Stimulated activated CD4-positive, alpha-beta T cell treated with anti-CD3 and anti-CD28 coated beads, Interleukin-1b, Interleukin-23, amount 100 ng/mL, for 1 hour (primary cell): ENCODE data around the gene RBM10.

Source experiments
- DNase-seq, 2 donors: peaks; one replicate each; pipeline ENCODE4 v3.0.0-alpha.2; 2020; ENCODE audit warnings: low read depth in 2 of 2

Gene RBM10

DNA sequence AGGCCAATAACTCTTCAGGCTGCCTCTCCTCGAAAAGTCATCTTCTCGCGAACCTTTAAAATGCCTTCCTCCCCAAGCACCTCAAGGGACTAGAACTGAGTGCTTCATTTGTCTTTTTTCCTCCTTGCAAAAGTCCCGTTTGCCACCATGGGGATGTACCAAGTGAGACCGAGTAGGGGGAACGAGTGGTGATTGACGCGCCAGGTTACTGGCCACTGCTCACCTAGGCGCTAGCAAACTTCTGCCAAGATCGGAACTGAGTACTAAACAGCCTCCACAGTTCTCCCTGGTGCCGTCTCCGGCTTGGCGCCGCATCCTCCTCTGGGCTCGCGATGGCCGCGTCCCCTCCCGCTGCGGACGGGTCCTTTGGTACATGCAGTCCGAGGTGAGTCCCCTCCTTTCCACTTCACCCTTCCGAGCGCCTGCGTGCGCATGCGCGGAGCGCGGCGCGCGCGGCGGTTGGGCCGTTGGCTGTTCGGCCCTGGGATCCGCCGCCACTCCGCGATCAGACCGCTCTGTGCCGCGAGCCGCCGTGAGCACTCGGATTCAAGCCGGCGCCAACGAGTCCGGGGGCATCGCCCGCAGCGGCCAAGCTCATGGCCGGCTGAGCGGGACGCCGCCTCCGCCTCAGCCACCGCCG lies 73.4 kb downstream of the RBM10 start, which contains the start of gene CDK16:
TSS of gene CDK16 (plus strand) at position 402 of the 640 bp plus-strand sequence. CDS start 4,877 bp downstream, outside the sequence.
- DNase-seq, result peak; percentile 29 to 36

DNA sequence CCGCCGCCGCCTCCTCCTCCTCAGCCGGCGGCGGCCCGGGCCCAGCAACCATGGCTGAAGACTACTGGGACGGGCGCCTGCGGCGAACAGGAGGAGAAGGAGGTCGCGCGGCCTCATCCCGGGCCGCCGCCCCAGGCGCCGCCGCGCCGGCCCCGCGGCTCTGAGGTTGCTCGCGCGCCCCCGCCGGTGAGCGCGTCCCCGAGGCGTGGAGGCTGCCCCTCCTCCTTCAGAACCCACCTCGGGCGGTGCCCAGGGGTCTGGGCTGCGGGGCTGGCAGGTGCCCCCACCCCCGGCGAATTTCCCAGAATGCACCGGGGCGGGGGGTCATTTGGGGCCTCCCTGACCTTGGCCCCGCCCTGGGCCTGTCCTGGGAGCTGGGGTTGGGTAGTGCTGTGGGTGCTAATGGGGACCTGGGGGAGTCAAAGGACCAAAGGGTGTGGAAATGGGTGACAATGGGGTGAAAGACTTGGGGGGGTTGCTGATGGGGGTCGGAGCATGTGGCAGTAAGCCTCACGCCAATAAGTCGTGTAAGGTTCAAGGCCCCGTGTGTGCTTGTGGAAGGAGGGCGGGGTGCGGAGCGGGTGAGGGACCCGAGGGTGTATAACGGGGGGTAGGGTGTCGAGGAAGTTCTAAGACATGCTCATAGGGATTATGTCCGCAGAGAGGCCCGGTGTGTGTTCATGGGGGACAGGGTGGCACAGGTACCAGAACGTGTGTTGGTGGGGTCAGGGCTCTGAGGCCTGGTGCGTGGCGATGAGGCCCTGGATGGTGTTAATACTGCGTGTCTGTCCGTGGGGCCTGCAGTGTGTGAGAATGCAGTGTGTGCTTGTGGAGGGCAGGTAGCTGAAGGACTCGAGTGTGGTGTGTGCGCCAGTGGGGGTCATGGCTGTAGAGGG lies 74.1 kb downstream of the RBM10 start:
- DNase-seq, result peak in 1 of 2 donors; percentile 18

DNA sequence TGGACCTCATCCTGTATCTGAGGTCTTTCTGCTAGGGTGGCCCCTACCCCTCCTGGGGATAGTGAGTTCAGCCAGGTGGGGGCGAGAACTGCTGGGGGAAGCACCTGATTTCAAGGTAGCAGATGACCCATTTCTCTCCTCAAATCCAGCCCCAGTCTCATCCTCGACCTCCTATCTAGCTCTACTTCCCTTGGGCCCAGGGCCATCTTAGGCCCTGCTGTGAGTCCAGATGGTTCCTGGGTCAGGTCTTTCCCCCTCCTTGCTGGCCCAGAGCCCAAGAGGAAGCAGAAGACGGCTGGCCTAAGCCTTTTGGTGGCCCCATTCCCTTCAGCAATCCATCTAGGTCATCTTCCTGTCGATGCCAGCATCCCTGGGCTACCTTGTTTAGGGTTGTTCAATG lies 76.7 kb downstream of the RBM10 start:
- no peak for DNase-seq

DNA sequence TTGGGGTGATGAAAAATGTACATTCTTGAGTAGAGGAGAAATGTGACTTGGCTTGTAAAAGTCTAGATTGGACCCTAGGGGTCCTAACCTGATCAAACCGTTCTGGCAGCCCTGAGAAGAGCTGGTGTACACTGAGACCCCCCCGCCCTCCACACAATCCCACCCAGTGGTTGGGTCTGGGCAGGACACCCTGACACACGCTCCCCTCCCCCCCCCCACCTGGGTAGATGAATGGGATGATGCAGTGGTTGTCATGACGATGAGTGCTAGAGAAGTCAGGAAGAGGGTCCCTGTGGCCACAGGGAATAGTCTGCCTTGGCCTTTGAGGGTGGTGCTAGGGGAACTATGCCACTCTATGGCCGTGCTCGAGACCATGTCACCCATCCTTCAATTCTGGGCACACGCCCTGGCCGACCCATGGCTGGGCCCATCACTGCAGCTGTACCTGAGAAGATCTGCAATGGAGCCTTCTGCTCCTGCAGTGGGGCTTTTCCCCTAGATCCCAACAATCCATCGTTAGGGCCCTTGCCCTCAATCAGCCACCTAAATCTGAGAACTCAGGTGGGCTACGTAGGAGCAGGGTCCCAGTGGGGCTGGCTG lies 77.8 kb downstream of the RBM10 start:
- no peak for DNase-seq

DNA sequence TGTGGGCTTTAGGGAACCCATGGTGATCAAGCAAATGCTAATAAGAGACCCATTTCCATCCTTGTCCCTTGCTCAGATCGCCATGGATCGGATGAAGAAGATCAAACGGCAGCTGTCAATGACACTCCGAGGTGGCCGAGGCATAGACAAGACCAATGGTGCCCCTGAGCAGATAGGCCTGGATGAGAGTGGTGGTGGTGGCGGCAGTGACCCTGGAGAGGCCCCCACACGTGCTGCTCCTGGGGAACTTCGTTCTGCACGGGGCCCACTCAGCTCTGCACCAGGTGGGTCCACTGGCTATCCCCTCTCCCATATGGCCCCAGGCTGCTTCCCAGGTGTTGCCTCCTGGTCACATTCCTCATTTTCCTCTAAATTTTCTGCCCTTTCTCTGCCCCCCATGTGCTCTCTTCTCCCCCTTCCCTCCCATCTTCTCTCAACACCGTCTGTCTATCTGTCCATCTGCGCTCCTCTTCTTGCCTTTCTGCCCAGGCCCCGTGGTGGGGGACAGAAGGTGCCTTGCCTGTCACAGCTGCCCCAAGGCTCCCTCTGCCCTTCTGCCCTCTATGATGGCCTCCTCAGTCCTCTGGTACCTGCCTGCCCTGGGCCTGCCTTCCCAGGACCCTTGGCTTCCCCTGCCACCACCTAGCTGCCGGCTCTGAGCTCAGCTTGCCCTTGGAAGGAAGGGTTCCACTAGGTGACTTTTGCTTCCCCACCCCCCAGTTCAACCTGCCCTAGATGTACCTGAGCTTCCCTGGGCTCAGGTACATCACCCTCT lies 78.6 kb downstream of the RBM10 start:
- DNase-seq, result no peak

DNA sequence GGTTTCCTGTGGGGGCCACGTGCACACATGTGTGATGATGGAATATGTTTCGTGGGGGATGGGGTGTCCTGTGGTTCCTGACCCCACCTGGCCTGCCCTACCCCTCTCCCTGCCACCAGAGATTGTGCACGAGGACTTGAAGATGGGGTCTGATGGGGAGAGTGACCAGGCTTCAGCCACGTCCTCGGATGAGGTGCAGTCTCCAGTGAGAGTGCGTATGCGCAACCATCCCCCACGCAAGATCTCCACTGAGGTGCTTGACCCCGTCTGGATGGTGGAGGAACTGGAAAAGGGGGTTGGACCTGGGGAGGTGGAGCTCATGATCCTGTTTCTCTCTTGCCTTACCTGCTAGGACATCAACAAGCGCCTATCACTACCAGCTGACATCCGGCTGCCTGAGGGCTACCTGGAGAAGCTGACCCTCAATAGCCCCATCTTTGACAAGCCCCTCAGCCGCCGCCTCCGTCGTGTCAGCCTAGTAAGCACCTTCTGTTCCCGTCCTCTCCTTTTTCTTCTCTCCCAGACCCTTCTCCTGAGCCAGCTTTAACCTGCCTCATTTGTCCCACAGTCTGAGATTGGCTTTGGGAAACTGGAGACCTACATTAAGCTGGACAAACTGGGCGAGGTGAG lies 79.4 kb downstream of the RBM10 start:
- DNase-seq, result no peak

DNA sequence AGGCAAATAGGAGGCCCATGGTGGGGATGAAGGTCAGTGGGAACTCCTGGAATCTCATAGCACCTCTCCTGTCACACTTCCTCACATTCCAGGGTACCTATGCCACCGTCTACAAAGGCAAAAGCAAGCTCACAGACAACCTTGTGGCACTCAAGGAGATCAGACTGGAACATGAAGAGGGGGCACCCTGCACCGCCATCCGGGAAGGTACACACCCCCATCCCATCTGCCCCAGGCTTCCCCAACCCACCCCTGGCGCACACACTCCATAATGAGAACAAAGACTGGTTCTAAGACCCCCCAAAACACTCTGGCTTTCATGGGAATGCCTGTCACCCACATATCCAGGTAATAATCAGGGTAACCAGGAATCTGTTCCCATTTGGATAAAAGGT lies 79.9 kb downstream of the RBM10 start:
- DNase-seq, result no peak

DNA sequence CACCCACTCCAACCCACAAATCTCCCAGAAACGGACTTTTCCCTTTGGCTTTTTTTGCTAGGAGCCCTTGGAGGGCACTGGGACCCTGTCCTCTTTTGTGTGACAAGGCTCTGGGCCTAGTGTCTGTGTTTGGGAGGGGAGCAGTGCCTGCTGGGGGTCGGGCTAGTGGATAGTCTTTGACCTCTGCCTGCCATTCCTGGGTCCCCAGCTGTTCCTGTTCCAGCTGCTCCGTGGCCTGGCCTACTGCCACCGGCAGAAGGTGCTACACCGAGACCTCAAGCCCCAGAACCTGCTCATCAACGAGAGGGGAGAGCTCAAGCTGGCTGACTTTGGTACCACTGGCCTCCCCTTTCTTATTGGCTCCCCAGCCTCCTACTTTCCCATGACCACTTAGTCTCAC lies 81.0 kb downstream of the RBM10 start:
- no peak for DNase-seq

DNA sequence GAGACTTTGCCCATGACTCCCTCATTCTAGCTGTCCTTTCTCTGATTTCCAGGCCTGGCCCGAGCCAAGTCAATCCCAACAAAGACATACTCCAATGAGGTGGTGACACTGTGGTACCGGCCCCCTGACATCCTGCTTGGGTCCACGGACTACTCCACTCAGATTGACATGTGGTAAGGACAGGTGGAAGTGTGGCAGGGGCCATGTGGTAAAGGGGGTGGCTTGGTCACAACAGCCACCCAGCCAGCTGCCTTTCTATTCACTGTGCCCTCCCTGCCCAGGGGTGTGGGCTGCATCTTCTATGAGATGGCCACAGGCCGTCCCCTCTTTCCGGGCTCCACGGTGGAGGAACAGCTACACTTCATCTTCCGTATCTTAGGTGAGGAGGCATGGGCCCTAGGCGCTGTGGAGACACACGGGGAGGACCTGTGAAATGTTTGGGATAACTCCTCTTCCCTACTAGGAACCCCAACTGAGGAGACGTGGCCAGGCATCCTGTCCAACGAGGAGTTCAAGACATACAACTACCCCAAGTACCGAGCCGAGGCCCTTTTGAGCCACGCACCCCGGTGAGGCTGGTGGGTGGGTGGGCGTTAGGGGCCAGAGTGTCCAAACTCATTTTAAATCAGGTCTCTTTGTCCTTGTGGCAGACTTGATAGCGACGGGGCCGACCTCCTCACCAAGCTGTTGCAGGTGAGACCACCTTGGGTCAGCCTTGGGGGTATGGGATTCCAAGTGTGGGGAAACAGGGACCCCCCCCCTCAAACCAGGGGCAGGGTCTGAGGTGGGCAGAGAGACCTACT lies 81.7 kb downstream of the RBM10 start:
- DNase-seq, result no peak

DNA sequence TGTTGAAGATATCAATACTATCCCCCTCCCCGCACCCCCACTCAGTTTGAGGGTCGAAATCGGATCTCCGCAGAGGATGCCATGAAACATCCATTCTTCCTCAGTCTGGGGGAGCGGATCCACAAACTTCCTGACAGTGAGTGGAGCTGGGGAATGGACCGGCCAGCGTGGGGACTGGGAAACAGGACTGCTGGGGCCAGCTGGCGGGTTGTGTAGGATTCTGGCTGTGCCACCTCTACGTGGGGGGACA lies 82.2 kb downstream of the RBM10 start:
- DNase-seq, result no peak

DNA sequence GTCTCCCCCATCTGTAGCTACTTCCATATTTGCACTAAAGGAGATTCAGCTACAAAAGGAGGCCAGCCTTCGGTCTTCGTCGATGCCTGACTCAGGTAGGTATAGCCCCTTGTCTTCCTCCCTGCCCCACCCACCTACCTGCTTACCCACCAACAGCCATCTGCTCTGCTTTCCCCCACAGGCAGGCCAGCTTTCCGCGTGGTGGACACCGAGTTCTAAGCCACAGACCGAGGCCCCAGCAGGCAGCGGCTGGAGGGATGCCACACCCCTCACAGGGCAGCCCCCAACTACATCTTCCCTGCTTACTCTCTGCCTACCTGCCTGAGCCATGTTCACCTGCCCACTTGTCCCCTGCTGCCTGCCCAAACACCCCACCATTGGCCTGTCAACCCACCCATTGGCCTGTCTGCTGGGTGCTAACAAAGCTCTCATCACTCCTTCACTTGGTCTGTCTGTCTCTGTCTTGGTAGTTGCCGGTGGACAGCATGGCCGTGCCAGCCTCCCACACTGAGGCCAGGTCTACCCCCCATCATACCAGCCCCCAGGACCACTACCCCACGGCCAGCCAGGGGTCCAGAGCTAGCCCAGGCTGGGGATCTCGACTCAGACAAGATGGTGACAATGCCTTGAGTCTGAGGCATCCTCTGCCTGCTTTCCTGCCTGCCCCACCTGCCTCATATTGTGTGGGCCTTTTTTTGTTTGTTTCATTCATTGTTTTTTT lies 83.7 kb downstream of the RBM10 start:
- no peak for DNase-seq

DNA sequence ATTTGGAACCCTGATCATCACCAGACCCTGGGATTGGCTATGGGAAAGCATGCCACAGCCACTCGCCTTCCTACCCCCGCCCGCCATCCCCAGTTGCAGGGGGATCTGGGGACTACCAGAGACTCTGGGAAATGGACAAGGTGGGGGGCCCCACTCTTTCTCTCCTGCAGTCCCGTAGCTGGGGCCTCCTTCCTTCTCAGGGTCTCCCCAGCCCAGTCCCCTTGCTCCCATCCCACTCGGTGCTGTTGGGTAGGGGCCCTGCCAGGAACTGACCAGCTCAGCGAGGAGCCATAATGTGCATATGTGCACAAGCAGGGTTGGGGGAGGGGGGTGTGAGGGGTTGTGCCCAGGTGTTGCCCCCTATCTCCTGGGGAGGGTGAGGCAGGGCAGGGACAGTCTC lies 84.4 kb downstream of the RBM10 start:
- no peak for DNase-seq

DNA sequence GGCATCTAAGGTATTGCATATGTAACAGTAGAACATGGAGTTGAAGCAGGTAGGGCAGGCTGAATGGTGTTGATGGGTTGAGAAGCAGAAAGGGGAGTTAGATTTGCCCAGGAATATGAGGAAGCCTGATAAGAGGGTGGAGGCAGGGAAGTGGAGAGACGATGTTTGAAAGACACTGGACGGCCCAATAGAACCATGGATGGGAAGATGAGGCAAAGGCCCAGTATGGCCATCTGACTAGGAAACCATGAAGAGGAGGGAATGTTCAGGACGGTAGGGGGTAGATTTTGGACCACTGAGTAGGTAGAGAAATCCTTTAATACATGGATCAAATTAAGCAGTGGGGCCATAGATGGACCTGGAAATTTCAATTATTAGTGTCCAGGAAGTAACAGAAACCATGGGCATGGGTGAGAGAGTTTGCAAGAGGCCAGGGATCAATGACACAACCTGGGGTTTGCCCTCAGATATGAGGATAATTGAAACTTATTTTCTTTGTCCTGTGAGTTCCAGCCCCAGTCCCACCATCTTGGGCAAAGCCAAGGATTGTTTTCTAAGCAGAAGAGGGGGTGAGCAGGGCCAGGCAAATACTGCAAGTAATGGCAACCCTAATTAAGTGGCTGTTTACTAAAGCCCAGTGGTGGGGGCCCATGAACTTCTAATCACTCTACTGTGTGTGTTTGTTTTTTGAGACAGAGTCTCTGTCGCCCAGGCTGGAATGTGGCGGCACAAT lies 85.3 kb downstream of the RBM10 start:
- no peak for DNase-seq

DNA sequence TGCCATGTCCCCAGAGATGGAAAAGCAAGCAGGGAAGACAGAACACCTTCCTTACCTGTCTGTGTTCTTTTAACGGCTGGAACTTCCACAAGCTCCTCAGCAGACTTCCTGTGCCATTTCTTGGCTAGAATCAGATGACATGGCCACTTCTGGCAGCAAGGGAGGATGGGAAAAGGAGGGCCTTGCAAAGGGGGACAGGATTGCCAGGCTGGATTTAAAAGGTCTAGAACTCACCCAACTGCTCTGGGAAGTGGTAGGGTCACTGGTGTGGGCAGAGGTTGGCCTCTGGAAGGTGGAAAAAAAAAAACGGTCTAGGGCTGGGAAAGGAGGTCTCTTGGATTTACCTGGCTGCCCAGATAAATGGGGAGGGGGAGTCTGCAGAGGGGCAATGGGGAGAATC lies 86.1 kb downstream of the RBM10 start:
- no peak for DNase-seq

DNA sequence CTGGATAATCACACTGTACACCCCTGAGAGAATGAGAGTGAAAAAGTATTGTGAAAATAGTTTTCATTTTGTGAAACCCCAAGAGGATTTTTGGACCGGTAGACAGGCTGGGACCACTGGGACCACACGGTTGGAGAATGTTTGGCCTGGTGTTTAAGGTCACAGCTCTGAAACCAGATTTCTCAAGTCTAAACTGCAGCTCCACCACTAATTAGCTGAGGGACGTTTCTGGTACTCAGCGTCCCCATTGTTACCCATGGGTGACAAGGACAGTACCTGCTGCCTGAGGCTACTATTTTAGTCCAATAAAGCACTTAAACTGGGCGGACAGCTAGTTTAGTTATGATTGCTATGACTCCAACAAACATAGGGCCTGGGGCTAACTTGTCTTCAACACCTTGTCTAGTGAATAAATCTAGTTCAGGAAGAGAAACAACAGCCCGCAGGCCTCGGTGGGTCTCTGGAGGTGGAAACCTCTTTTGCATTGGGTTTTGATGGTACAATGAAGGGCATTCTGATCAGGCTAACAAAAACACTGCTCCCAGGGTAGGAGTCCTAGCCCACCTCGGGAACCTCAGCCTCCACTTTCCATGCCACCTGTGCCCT lies 87.3 kb downstream of the RBM10 start:
- no peak for DNase-seq

DNA sequence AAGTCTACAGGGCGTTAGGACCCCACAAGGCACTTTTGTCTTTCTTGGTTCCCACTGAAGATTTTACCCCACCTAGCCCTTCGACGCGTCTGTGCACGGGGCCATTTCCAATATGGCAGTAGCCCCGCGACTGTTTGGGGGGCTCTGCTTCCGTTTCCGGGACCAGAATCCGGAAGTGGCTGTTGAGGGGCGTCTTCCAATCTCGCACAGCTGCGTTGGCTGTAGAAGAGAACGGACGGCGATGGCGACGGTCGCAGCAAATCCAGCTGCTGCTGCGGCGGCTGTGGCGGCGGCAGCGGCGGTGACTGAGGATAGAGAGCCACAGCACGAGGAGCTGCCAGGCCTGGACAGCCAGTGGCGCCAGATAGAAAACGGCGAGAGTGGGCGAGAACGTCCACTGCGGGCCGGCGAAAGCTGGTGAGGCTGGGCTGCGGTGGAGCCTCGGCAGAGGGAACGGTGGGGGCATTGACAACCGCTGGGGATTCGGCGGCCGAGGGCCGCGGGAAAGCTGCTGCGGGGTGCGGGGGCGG lies 87.8 kb downstream of the RBM10 start, which contains the start of gene USP11:
TSS of gene USP11 (plus strand) at position 207 of the 530 bp plus-strand sequence. CDS start at position 242, 35 bp downstream.
- no peak for DNase-seq

DNA sequence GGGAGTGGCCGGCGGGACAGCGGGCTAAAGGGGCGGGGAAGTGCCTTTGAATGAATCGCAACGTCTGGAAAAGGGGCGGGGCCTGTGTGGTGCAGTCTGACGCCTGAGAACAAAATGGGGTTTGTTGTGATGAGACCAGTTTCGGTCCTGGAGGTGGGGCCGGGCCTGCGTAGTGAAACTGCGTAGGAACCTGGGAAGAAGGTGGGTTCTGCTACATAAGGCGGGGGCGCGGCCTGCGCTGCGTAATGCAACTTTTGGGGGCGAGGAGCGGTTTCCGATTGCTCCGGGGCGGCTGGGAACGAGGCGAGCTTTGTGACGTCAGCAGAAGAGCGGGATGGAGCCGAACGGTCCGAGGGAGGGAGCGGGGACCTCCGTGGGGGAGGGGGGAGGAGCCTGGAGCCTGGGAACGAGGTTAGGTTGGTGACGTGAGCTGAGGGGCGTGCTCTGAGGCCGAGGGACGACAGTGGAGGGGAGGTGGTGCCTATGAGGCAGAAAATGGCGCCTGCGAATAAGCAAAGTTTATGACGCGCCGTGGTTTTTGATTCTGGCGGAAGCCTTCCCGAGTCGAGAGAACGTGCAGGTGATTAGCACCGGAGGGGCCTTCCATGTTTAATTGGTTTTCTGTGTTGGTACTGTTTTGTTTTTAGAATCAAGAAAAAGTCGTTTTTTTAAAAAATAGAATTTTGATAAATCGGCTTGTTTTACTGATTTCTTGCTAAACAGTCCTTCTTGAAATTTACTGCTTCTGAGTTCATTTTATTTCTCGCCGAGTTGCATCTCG lies 88.5 kb downstream of the RBM10 start:
- DNase-seq, result peak; percentile 80 to 85

DNA sequence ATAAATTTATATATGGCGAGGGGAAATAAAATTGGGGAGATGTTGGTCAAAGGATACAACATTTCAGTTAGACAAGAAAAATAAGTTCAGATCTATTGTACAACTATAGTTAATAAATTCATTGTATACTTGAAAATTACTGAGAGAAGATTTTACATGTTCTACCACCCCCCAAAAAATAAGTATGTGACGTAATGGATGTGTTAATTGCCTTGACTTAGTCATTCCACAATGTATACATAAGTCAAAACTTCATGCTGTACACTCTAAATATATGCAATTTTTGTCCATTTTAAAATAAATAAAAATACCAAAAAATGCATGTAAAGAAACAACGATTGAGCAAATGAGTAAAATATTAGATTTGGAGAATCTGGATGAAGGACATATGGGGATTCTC lies 89.6 kb downstream of the RBM10 start:
- DNase-seq, result no peak
